Transverse colon (tissue), 4 donors: ENCODE data around the gene NSD2. TPM values are rescaled to one million over a fixed set of nuclear protein-coding genes. Genes with fewer than 3 reads are reported as not detected.

Experiments
- DNase-seq: peaks from one replicate; pipeline ENCODE4 v3.0.0-alpha.2; 2019
- H3K27ac ChIP-seq, 4 donors: fragments of 200-600 bp; sonication (generic); 2 replicates each; pipeline ENCODE4 v1.5.1; 2016 to 2018; ENCODE audit warnings: inconsistent platforms in 4 of 4
- H3K27me3 ChIP-seq: fragments of 200-600 bp; sonication (generic); 2 replicates; pipeline ENCODE4 v1.5.1; 2017; ENCODE audit warnings: inconsistent platforms
- H3K36me3 ChIP-seq, 4 donors: fragments of 200-600 bp; sonication (generic); 2 replicates each; pipeline ENCODE4 v1.5.1; 2017 to 2019; ENCODE audit warnings: inconsistent platforms in 4 of 4
- H3K4me1 ChIP-seq, 4 donors: fragments of 200-600 bp; sonication (generic); 2 replicates each; pipeline ENCODE4 v1.5.1; 2017 to 2020; ENCODE audit warnings: inconsistent platforms in 4 of 4
- H3K4me3 ChIP-seq, 4 donors: fragments of 200-600 bp; sonication (generic); 1 replicate in 1 of 4; 2 replicates in 3 of 4; pipeline versions ENCODE4 v1.5.1 to v1.6.1; 2017 to 2019; ENCODE audit warnings: inconsistent platforms in 4 of 4
- H3K9me3 ChIP-seq, 2 donors: fragments of 200-600 bp; sonication (generic); 2 replicates each; pipeline ENCODE4 v1.5.1; 2017 to 2019; ENCODE audit warnings: inconsistent platforms in 2 of 2
- EP300 ChIP-seq: sonication (generic); formaldehyde crosslinking; IDR thresholded peaks from one replicate; pipeline ENCODE4 v1.6.1; 2017; ENCODE audit warnings: antibody characterized with exemption, low read depth
- POLR2A ChIP-seq: fragments of 450-650 bp; IDR thresholded peaks from one replicate; pipeline ENCODE4 v1.6.1; 2016; ENCODE audit warnings: antibody characterized with exemption, mild to moderate bottlenecking, moderate library complexity
- POLR2AphosphoS5 ChIP-seq, 3 donors: sonication (generic); formaldehyde crosslinking; IDR thresholded peaks; one replicate each; pipeline ENCODE4 v1.6.1; 2016; ENCODE audit warnings: antibody characterized with exemption in 3 of 3
- WGBS, 2 donors: methylation state at CpG; one replicate each; pipeline ENCODE4 v1.1.5; 2018; ENCODE audit warnings: low coverage in 1 of 2; 5-methylcytosine and 5-hydroxymethylcytosine counted together
- in situ Hi-C, 4 donors: fragments of 200-750 bp; cut with MboI; loops; one replicate each; pipeline versions ENCODE4 v1.15.0 to v1.15.1; 2017; ENCODE audit warnings: low sequenced_read_pairs in 3 of 4, low pct_ligation_motif_present in 1 of 4, low pct_unique_long_range_greater_than_20kb in 1 of 4
- intact Hi-C: fragments of 100-400 bp; cut with DNase I; formaldehyde crosslinking; loops from one replicate; pipeline ENCODE4 v1.15.1; 2023; ENCODE audit warnings: low total_unique reads
- total RNA-seq, 4 donors: library from RNA; depleted of rRNA; stranded (reverse); fragments of >200 nt; gene quantifications; one replicate each; pipeline ENCODE4 v1.1.0, GENCODE V29; 2016
- TF ChIP-seq, protein P1 (sequence below), 5 experiments: fragments of 200-600 bp in 3 of 5; fragments of 450-650 bp in 2 of 5; sonication (generic) in 3 of 5; IDR thresholded peaks; 1 replicate in 2 of 5; 2 replicates in 3 of 5; pipeline ENCODE4 v1.5.1; 2016 to 2017; ENCODE audit warnings: antibody characterized with exemption in 5 of 5, inconsistent platforms in 3 of 5, mild to moderate bottlenecking in 2 of 5, moderate library complexity in 1 of 5

The NSD2 gene
- total RNA-seq, 4 donors from 2014 or later: 78.4 to 591 (median 158) TPM

DNA sequence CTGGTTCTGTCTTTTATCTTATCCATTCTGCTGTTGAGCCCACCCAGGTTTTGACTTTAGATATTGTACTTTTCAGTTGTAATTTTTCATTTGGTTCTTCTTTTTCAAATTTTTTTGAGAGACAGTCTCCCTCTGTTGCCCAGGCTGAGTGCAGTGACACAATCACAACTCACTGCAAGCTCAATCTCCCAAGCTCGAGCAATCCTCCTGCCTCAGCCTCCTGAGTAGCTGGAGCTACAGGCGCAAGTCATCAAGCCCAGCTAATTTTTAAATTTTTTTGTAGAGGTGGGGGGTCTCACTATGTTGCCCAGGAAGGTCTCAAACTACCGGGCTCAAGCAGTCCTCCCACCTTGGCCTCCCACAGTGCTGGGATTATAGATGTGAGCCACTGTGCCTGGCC, 41.0 kb upstream of the NSD2 start:
- Histone ChIP-seq H3K27ac (no peak overlapping the region), H3K4me3 (no peak overlapping the region), H3K4me1 (no peaks in the 10 kb centered on the region), H3K27me3 (no peaks in the 10 kb centered on the region), H3K9me3 (no peaks in the 10 kb centered on the region), H3K36me3 (peaks cover 0 to 59% (median 20%) of the 10 kb centered on the region in 4 donors)
- in situ Hi-C loops: no loop called here
- intact Hi-C loops: no loop called here
- TF ChIP-seq, protein P1, sequence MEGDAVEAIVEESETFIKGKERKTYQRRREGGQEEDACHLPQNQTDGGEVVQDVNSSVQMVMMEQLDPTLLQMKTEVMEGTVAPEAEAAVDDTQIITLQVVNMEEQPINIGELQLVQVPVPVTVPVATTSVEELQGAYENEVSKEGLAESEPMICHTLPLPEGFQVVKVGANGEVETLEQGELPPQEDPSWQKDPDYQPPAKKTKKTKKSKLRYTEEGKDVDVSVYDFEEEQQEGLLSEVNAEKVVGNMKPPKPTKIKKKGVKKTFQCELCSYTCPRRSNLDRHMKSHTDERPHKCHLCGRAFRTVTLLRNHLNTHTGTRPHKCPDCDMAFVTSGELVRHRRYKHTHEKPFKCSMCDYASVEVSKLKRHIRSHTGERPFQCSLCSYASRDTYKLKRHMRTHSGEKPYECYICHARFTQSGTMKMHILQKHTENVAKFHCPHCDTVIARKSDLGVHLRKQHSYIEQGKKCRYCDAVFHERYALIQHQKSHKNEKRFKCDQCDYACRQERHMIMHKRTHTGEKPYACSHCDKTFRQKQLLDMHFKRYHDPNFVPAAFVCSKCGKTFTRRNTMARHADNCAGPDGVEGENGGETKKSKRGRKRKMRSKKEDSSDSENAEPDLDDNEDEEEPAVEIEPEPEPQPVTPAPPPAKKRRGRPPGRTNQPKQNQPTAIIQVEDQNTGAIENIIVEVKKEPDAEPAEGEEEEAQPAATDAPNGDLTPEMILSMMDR (IDR thresholded peaks at IDR 0.05): no peak
- TF ChIP-seq POLR2A (no peak), EP300 (no peak), POLR2AphosphoS5 (IDR thresholded peaks at IDR 0.05) (no peak)
- WGBS, 2 donors: 92% methylated on average over 3 of the region's 3 CpGs; no CpG with 5 or more reads in 1 of the 2 donors
- no peak for DNase-seq

DNA sequence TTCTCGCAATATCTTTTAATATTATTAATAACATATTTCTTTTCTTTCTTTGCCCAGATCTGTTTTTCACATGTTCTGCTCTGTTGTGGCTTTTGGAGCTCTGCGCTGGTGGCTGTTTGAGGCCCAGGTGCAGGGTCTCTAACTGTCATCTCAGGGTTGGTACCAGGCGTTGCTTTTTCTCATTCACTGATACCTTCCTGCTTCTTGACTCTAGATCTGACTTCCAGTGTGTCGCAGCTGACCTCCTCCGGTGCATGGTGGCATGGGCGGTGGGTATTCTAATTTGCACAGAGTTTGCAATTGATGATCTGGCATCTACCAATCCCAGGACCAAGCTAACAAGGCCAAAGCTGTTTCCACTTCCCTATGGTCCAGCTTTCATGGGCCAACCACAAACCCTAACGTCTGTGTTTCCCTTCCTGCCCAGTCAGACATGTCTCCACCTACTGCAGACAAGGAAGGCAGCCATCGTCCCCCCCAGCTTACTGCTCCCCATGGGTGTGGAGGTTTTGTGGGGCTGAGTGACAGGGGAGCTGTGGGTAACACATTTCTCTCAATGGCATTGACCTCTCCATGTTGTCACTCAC, 40.5 kb upstream of the NSD2 start:
- Histone ChIP-seq H3K27me3 (no peaks in the 10 kb centered on the region), H3K9me3 (no peaks in the 10 kb centered on the region), H3K4me1 (no peaks in the 10 kb centered on the region), H3K4me3 (no peak overlapping the region), H3K36me3 (peaks cover 0 to 56% (median 22%) of the 10 kb centered on the region in 4 donors), H3K27ac (no peak overlapping the region)
- WGBS, 2 donors: 81% methylated on average over 6 to 8 of the region's 8 CpGs
- intact Hi-C loops: no loop called here
- DNase-seq: no peak
- in situ Hi-C loops: no loop called here
- TF ChIP-seq, protein P1 (IDR thresholded peaks at IDR 0.05): no peak
- no peak for TF ChIP-seq POLR2AphosphoS5 (IDR thresholded peaks at IDR 0.05)
- no peak for TF ChIP-seq POLR2A
- TF ChIP-seq EP300: no peak

DNA sequence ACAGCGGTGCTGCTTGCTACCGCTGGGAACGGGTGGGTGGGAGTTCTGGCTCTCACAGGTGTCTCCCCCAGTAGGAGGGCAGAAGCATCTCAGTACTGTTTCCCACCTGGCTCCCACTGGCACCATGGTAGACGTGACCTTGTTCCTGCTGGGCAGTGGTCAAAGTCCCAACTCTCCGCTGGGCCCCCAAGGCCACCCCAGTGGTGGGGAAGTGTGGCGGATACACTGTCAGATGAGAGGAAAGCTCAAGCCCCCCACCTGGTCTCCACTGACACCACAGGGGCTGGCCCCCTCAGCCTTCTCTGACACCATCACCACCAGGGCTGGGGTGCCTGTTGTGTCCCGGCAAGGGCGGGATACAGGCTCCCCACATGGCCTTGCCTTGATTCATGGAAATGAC, 39.9 kb upstream of the NSD2 start:
- 96% methylated on average over 7 of the region's 8 CpGs; no CpG with 5 or more reads in 1 of the 2 donors for WGBS, 2 donors
- no peak for TF ChIP-seq EP300
- TF ChIP-seq POLR2AphosphoS5 (IDR thresholded peaks at IDR 0.05): no peak
- no peak for TF ChIP-seq POLR2A
- TF ChIP-seq, protein P1 (IDR thresholded peaks at IDR 0.05): no peak
- no peak overlapping the region for H3K27ac ChIP-seq
- H3K4me3 ChIP-seq: no peak overlapping the region
- DNase-seq: no peak
- no peaks in the 10 kb centered on the region for H3K9me3 ChIP-seq
- H3K4me1 ChIP-seq: no peaks in the 10 kb centered on the region
- no peaks in the 10 kb centered on the region for H3K27me3 ChIP-seq
- H3K36me3 ChIP-seq: peaks cover 0 to 57% (median 25%) of the 10 kb centered on the region in 4 donors
- intact Hi-C loops: no loop called here
- in situ Hi-C loops: no loop called here

DNA sequence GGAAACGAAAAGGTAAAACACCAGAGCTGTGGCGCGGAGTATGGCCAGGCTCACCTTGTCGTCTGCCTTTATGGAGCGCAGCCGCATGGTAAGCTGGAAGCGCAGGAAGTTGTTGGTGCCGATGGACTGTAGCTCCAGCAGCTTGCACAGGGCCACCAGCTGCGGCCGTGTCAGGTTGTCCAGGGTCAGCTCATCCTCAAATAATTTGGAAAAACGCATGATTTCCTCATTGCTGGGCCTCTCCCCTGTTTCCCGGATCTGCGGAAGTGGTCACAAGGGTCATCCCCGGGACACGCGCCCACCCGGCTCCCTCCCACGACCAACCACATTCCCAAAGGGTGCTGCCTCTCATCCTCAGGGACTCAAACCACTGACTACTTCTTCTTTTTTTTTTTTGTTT, 38.5 kb upstream of the NSD2 start:
- Histone ChIP-seq H3K36me3 (peaks cover 0 to 59% (median 26%) of the 10 kb centered on the region in 4 donors), H3K27me3 (no peaks in the 10 kb centered on the region), H3K9me3 (no peaks in the 10 kb centered on the region), H3K4me3 (no peak overlapping the region), H3K4me1 (no peaks in the 10 kb centered on the region), H3K27ac (no peak overlapping the region)
- in situ Hi-C loops: no loop called here
- WGBS, 2 donors: 83 to 92% methylated on average over 6 to 18 of the region's 18 CpGs
- intact Hi-C loops: no loop called here
- TF ChIP-seq EP300: no peak
- no peak for TF ChIP-seq POLR2A
- no peak for TF ChIP-seq POLR2AphosphoS5 (IDR thresholded peaks at IDR 0.05)
- TF ChIP-seq, protein P1 (IDR thresholded peaks at IDR 0.05): no peak
- DNase-seq: no peak
